Posterior vena cava (tissue), 2 donors: Measurements from ENCODE around the gene PTGIS. TPM values are rescaled to one million over a fixed set of nuclear protein-coding genes. Genes with fewer than 3 reads are reported as not detected.

Experiments
- DNase-seq: peaks from one replicate; pipeline ENCODE4 v3.0.0-alpha.2; 2020; ENCODE audit warnings: low spot score
- intact Hi-C, 2 donors: fragments of 100-400 bp; cut with DNase I; formaldehyde crosslinking; loops; one replicate each; pipeline versions ENCODE4 v1.14.1 to v1.14.2; 2022 to 2023
- total RNA-seq, 2 donors: library from RNA; stranded (reverse); fragmentation: NEBNext Ultra II Directional; extraction: Animal tissue kit (Norgen Biotek cat#: 25700); gene quantifications; one replicate each; pipeline ENCODE4 v1.2.1, GENCODE V29; 2021
- donor health status: DM: yes; HTN: yes; CAD: no.
- donor health status: DM: yes; HTN: yes; CAD: no.

Gene PTGIS
- total RNA-seq, 2 donors from 2014 or later, result 359 to 447 TPM

DNA sequence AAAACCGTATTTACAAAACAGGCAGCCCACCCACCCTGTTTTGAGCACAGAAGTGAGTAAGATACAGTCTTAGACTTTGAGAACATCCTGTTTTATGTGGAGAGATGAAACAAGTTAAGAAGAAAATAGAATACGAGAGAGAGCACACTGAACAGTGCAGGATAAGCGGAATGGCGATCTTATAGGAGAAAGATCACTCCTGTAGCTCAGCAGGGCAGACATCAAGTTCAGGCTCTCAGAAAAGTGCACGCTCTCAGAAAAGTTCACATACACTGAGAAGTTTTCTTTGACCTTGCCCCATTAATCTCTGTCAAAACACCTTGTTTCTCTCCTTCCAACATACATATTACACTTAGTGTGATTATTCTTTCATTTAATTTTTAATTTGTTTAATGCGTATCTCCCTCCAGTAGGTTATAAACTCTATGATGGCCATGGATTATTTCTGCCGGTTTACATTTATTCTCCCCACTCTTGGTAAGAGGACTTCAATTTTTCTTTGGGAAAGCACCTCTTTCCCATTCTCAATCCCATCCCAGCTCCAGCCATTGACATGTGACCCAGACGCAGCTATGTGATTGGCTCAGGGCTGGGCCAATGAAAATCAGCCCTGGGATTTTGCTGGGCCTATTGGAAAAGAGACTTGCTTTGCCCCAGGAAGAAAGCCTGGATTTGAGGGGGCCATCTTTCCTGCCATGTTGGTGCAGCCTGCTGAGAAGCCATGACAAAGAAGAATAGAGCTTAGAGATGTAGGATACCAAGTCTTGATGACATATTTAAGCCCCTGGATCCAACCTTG is 101.6 kb downstream of the PTGIS start:
- DNase-seq, result no peak
- intact Hi-C loops, result no loop called here

DNA sequence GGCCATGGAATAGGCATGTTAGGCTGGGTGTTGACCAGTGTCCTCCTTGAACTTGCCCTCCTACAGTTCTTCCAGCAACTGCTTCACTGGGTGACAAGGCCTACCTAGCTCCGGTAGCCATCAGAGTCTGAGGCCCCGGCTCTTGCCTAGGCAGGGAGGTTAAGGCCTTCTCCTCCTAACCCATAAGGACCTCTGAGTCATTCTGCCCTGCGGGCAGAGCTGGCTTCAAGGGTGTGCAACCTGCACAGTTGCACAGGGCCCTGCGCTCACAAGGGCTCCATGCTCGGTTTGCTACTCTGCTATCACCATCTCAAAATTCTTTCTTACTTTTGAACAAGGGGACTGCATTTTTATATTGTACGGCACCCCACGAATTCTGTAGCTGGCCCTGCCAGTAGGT is 103.4 kb downstream of the PTGIS start:
- no peak for DNase-seq
- intact Hi-C loops, result no loop called here

DNA sequence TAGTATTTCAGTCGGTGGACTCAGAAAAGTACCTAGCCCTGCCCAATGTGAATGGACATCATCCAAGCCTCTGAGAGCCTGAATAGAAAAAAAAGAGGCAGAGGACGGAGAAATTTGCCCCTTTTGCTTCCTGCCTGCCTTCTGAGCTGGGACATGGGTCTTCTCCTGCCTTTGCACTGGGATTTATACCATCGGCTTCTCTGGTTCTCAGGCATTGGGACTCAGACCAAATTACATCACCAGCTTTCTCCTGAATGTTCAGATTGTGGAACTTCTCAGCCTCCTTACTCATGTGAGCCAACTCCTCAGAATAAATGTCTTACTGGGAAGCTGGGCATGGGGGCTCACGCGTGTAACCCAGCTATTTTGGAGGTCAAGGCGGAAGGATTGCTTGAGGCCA is 105.3 kb downstream of the PTGIS start:
- intact Hi-C loops, result no loop called here
- DNase-seq, result no peak

DNA sequence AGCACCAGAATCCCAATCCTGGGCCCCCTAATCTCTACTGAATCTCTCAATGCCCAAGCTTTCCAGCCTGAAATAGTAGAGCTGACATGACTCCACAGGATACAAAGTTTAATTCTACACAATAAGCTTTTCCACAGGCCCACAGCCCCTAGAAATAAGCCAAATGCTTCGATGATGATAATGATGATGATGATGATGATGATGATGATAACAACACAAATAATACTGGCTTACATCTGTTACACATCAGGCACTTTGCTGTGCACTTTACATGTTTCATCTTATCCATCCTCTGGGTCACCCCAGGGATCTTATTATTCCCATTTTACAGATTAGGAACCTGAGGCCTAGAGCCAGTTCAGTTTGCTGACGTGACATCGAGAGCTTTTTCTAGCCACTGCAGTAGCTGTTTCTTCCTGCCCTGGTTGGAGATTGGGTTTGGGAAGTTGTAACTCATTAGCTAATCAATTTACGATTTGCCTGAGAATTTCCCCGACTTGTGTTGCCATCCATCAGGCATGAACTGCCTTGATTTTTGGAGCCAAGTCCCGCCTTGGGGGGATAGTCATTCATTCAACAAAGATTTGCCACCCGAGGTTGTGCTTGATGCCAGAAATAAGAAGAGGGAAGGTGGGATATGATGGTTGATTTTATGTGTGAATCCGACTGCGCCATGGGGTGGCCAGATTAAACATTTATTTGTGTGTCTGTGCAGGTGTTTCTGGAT is 105.9 kb downstream of the PTGIS start:
- no peak for DNase-seq
- intact Hi-C loops, result loop anchor here in 1 of 2 donors (1.0 kb wide), 1 partner anchor 22 kb away; no protein-coding TSS in a partner anchor

DNA sequence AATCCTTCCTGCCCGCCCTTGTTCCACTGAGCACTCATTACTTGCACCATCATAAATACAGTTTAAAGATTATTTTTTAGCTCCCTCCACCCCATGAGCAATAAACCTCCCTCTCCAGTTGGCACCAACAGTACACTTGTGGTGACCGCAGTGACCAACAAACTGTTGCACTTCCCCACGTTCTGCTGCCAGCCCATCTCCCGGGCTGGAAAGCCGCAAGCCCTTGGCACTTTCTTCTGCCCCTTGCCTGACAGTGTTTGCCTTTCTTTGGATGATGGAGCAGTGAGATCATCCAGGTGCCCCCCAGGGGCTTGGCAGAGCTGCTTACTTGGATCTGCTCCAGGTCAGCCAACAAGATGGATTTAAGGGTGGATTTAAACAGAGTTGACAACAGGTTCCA is 107.0 kb downstream of the PTGIS start:
- intact Hi-C loops, result loop anchor here in 1 of 2 donors (1.0 kb wide), 1 partner anchor 21 kb away; no protein-coding TSS in a partner anchor
- no peak for DNase-seq

DNA sequence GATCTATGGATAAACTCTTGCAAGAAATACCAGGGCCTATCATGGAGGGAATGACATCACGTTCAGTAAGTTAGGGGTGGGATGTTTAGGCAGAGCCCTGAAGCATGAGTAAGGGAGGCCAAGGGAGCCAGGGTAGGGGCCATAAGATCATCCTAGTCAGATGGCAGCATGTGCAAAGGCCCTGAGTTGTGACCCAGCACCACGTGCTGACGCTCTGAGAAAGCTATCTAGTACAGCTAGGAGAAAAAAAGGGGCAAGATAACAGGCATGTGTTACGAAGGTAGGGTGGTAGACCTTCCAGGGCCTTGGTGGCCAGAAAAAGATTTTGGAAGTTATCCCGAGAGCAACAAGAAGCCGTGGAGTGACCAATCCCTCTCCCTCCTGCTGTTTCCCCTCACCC is 107.8 kb downstream of the PTGIS start:
- intact Hi-C loops, result no loop called here
- no peak for DNase-seq

DNA sequence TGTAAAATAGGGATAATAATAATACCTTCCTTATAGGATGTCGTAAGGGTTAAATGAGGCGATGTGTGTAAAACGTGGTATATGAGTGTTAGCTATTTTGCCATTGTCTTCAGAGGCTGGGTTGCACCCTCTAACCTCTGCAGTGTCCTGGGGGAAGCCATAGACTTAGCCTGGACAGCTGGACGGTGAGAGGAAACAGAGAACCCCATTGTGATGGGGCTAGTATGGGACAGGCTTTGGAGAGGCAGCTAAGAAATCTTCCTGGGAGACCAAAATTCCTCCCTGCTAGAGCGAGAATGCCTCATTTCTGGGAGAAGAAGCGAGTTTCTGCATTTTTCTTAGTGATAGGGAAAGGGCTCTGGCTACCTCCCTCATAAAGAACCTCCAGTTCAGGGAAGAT is 108.3 kb downstream of the PTGIS start:
- DNase-seq, result no peak

DNA sequence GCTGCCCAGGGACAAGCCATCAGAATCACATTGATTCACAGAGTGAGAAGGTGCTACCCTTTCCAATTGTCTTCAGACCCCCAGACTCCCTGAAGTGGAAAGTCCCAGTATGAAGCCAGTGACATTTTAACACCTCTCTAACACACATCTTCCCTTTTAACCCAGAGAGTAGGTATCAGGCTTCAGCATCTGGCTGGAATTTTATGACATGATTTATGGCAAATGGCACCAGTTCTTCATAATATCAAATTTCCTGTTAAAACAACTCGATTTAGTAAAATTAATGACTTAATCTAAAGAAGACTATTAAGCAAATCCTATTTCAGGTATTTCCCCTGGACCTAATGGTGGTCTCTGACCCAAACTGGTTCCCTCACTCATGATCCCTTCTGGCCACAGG is 110.5 kb downstream of the PTGIS start:
- DNase-seq, result no peak
- intact Hi-C loops, result no loop called here

More for the DNA sequence above, 108.3 kb downstream of the PTGIS start:
- intact Hi-C loops, result no loop called here

DNA sequence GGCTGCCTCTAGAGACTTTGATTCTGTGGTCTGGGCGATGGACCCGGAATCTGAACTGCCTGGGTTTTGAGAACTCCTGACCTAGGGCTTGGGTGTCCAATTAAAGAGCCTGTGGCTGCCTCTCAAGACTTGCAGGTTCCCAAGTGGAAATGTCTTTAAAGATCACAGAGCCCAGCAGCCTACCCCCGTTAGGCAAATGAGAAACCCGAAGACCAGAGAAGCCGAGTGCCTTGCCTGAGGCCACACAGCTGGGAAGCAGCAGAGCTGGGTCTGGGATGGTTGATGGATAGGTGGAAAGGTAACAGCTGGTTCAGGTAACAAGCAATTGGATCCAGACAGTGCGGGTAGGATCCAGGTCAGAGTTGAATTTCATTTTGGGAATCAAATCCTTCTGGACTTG is 111.3 kb downstream of the PTGIS start:
- intact Hi-C loops, result no loop called here
- no peak for DNase-seq

DNA sequence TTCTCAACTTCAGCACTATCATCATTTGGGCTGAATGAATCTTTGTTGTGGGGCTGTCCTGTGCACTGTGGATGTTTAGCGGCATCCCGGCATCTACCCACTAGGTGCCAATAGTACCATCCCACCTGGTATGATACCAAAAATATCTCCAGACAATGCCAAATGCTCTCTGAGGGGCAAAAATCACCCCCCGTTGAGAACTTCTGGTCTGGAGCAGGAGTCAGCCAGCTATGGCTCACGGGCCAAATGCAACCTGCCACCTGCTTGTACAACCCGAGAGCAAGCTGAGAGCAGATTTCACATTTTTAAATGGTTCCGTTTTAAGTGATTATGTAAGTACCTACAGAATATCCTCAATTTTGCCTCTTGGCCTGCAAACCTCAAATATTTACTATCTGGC is 112.2 kb downstream of the PTGIS start:
- no peak for DNase-seq
- intact Hi-C loops, result no loop called here

Other genes with a start within 250 kb of the PTGIS start
- gene KCNB1, start 85.5 kb downstream of the PTGIS start, total RNA-seq, result 1 to 10 TPM; 1.6 to 9.7 TPM
- gene B4GALT5, start 145.7 kb upstream of the PTGIS start, total RNA-seq, result 10 to 100 TPM; 26.1 to 35.2 TPM
- gene SLC9A8, start 244.7 kb upstream of the PTGIS start, total RNA-seq, result 10 to 100 TPM; 10.4 to 11.8 TPM